ENCODE results near the gene TNKS2.

TNKS2 gene

DNA sequence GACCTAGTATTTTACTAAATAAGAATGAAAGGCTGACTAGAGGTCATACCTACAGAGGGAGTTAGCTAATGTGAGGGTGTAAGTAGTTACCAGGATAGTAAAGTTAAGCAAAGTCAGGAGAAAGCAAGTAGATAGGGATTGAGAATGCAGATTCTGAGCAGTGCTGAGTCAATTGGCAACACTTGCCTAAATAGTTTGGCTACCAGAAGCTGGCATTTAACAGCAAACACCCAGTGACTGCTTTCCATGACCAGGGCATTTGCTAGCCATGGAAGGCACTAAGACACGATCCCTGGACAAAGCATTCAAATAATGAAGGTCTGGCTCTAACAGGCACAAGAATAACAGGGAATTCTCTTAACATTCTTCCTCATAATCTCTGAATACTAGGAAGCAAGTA is 25.9 kb downstream of the TNKS2 start:
- Histone ChIP-seq H3K4me1 (no peaks in the 10 kb centered on the region), H3K4me3 (no peak overlapping the region), H3K4me2 (no peak overlapping the region), H3K27ac (no peak overlapping the region), H3K36me3 (peaks cover 97 to 100% (median 99%) of the 10 kb centered on the region in 11 experiments), H3K9ac (no peak overlapping the region), H3K9me3 (replicated peaks in 1 of 11) (no peaks in the 10 kb centered on the region), H3K27me3 (no peaks in the 10 kb centered on the region), H4K20me1 (peaks cover 0 to 48% (median 0%) of the 10 kb centered on the region in 11 experiments; a peak in 5 of 22 replicates)
- TF ChIP-seq Cebpa-rat (IDR thresholded peaks at IDR 0.05): no peak

DNA sequence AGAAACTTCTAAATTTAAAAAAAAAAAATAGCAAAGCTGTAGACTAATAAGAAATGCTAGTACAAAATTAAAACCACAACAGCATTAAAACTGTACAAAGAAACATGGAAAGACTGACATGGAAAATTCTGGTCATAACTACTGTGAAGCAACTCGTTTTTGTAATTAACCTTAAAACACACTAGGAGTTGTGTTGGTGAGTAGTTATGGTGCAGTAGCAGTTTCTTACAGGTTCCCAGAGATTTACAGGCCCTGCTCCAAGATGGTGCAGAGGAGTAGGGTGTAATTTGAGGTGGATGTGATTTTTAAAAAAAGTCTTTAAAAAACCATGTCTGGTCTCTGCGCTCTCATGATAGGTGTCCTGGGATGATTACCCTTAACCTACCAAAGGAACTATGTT is 31.0 kb downstream of the TNKS2 start:
- Histone ChIP-seq H3K36me3 (peaks cover 96 to 100% (median 99%) of the 10 kb centered on the region in 11 experiments), H3K9ac (no peak overlapping the region), H3K27me3 (no peaks in the 10 kb centered on the region), H3K4me2 (no peak overlapping the region), H3K9me3 (replicated peaks in 1 of 11) (no peaks in the 10 kb centered on the region), H3K27ac (no peak overlapping the region), H4K20me1 (peaks cover 0 to 53% (median 0%) of the 10 kb centered on the region in 11 experiments; a peak in 5 of 22 replicates), H3K4me1 (no peaks in the 10 kb centered on the region), H3K4me3 (no peak overlapping the region)
- TF ChIP-seq Cebpa-rat (IDR thresholded peaks at IDR 0.05): no peak

DNA sequence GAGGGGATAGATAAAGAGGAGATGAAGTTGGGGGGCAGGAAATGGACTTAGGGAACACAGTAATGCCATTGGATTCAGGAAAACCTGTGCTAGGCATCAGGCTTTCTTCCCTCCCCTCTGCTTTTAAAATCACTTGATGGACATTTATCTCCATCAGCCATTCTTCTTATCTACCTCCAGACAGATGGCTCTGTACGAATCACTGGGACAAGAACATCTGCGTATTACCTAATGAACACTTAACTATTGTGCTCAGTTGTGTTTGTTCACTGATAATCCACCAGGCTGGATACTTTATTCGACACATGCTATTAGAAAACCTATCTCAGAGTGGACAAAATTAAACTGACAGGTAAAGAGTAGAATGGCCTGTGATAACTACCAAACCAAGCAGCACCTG is 40.0 kb downstream of the TNKS2 start:
- no peak overlapping the region for H3K9ac ChIP-seq
- no peak for TF ChIP-seq Cebpa-rat (IDR thresholded peaks at IDR 0.05)
- no peaks in the 10 kb centered on the region for H3K9me3 ChIP-seq (replicated peaks in 1 of 11)
- no peak overlapping the region for H3K27ac ChIP-seq
- no peaks in the 10 kb centered on the region for H3K27me3 ChIP-seq
- H3K4me3 ChIP-seq: no peak overlapping the region
- H3K4me2 ChIP-seq: no peak overlapping the region
- peaks cover 87 to 99% (median 95%) of the 10 kb centered on the region in 11 experiments for H3K36me3 ChIP-seq
- no peaks in the 10 kb centered on the region for H3K4me1 ChIP-seq
- H4K20me1 ChIP-seq: peaks cover 0 to 24% (median 0%) of the 10 kb centered on the region in 11 experiments; a peak in 4 of 22 replicates

DNA sequence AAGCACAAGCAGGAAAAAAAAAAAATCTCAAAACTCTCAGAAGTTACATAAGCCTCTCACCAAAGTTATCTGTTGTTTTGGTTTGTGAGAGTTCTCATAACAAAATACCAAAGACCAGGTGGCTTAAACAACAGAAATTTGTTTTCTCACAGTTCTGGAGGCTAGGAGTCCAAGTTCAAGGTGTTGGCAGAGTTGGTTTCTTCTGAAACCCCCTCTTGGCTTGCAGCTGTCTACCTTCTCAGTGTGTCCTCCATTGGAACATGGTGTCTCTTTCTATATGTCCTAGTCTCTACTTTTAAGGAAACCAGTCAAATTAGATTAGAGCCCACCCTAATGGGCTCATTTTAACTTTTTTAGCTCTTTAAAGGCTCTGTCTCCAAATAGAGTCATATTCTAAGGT is 44.9 kb downstream of the TNKS2 start:
- no peak overlapping the region for H3K27ac ChIP-seq
- H3K36me3 ChIP-seq: peaks cover 86 to 99% (median 95%) of the 10 kb centered on the region in 11 experiments
- no peaks in the 10 kb centered on the region for H3K4me1 ChIP-seq
- no peaks in the 10 kb centered on the region for H3K9me3 ChIP-seq (replicated peaks in 1 of 11)
- no peak overlapping the region for H3K9ac ChIP-seq
- TF ChIP-seq Cebpa-rat (IDR thresholded peaks at IDR 0.05): no peak
- H3K4me2 ChIP-seq: no peak overlapping the region
- H4K20me1 ChIP-seq: peaks cover 0 to 43% (median 0%) of the 10 kb centered on the region in 11 experiments; a peak in 7 of 22 replicates
- H3K27me3 ChIP-seq: no peaks in the 10 kb centered on the region
- no peak overlapping the region for H3K4me3 ChIP-seq

DNA sequence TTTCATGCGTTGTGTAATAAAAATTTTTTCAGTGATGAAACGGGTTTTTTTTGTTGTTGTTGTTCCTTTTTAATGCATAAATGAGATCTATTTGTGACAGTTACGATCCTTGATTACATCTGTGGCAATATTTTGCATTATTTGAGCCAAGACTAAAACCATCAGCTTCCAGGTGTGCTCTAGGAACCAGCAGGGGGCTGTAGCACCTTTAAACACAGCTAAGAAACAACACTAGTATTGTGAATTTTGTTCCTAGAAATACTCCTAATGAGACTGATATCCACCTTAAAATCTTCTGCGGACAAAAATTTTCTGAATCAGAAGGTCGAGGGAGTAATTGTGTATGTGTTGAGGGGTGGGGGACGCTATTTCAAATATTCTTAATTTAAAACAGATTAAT is 58.4 kb downstream of the TNKS2 start:
- Histone ChIP-seq H3K36me3 (peaks cover 94 to 100% (median 99%) of the 10 kb centered on the region in 11 experiments), H3K4me3 (no peak overlapping the region), H3K27me3 (no peaks in the 10 kb centered on the region), H3K4me1 (no peaks in the 10 kb centered on the region), H3K9ac (no peak overlapping the region), H4K20me1 (peaks cover 0 to 39% (median 0%) of the 10 kb centered on the region in 11 experiments; a peak in 3 of 22 replicates), H3K9me3 (replicated peaks in 1 of 11) (no peaks in the 10 kb centered on the region), H3K27ac (no peak overlapping the region), H3K4me2 (no peak overlapping the region)
- TF ChIP-seq Cebpa-rat (IDR thresholded peaks at IDR 0.05): no peak

DNA sequence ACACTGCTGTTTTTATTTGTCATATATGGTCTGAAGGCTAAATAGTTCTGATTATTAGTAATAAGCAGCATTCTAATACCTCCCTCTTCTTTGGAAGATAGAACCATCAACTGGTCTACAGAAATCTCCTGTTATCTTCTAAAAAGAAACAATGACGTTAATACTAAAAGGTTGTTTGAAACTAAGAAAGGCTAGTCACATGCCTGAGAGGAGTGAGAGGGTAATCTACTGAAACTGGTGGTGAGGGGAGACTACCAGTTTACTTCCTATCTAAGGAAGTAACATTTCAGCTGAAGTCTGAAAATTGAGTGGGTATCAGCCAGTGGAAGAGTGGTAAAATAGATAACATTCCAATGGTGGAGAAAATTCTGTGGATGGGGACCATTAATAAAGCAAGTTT is 62.7 kb downstream of the TNKS2 start:
- H3K27me3 ChIP-seq: no peaks in the 10 kb centered on the region
- H3K36me3 ChIP-seq: peaks cover 88 to 100% (median 98%) of the 10 kb centered on the region in 11 experiments
- TF ChIP-seq Cebpa-rat (IDR thresholded peaks at IDR 0.05): no peak
- no peak overlapping the region for H3K4me2 ChIP-seq
- H4K20me1 ChIP-seq: peaks cover 0 to 46% (median 0%) of the 10 kb centered on the region in 11 experiments; a peak in 3 of 22 replicates
- no peaks in the 10 kb centered on the region for H3K9me3 ChIP-seq (replicated peaks in 1 of 11)
- no peak overlapping the region for H3K4me3 ChIP-seq
- H3K4me1 ChIP-seq: no peaks in the 10 kb centered on the region
- H3K27ac ChIP-seq: no peak overlapping the region
- no peak overlapping the region for H3K9ac ChIP-seq

DNA sequence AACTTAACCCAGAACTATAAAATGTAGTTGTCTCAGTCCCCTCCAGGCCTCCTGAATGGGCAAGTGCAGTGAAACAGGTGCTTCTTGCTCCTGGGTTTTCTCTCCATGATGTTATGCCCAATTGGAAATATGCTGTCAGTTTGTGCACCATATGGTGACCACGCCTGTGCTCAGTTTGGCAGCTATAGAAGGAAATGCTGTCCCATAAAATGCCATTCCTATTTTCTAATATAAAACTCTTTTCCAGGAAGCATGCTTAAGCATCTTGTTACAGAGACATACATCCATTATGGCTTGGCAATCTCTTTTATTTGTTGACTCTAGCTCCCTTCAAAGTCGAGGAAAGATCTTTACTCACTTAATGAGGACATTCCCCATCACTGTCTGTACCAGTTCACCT is 65.9 kb downstream of the TNKS2 start:
- Histone ChIP-seq H3K4me3 (no peak overlapping the region), H3K4me2 (no peak overlapping the region), H3K9ac (no peak overlapping the region), H3K9me3 (replicated peaks in 1 of 11) (no peaks in the 10 kb centered on the region), H3K27me3 (no peaks in the 10 kb centered on the region), H3K4me1 (no peaks in the 10 kb centered on the region), H3K27ac (no peak overlapping the region), H4K20me1 (peaks cover 0 to 32% (median 0%) of the 10 kb centered on the region in 11 experiments; a peak in 2 of 22 replicates), H3K36me3 (peaks cover 58 to 80% (median 72%) of the 10 kb centered on the region in 11 experiments)
- TF ChIP-seq Cebpa-rat (IDR thresholded peaks at IDR 0.05): no peak

DNA sequence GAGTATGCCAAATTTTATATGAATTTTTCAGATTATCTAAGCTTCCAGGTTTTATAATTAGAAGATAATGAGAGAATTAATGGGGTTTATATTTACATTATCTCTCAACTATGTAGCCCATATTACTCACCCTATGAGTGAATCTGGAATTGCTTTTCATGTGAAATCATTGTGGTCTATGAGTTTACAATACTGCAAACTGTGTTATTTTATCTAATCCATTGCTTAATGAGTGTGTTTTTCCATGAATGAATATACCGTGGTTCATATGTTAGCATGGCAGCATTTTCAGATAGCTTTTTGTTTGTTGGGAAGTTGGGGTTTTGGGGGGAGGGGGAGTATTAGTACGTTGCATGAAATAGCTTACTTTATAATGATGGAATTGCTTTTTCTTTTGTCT is 66.5 kb downstream of the TNKS2 start:
- no peak overlapping the region for H3K27ac ChIP-seq
- H3K36me3 ChIP-seq: peaks cover 52 to 74% (median 65%) of the 10 kb centered on the region in 11 experiments
- TF ChIP-seq Cebpa-rat (IDR thresholded peaks at IDR 0.05): no peak

DNA sequence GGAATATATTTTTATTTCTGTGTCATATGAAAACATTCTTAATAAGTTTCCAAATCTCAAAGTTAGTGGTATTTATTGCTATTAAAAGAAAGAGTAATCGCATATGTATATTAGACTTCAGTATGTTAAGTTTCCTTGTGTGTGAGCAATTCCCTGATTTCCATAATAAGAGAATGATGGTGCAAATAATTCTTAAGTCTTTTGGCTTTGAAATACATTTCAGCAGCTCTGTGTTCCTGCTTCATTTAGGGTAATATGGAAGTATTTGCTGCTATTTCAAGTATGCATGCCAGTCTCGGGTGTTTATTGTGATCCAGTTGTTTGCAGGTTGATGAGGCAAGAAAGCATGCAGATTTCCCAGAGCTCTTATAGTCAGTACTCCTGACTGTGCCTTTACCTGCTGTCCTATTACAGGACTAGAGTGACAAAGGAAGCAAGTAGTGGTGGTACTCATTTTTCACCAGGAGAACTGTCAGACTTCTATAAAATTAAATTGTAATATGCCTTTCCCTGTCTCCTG is 67.4 kb downstream of the TNKS2 start:
- H3K9me3 ChIP-seq (replicated peaks in 1 of 11): no peaks in the 10 kb centered on the region
- H3K4me3 ChIP-seq: no peak overlapping the region
- H3K9ac ChIP-seq: no peak overlapping the region
- no peak for TF ChIP-seq Cebpa-rat (IDR thresholded peaks at IDR 0.05)
- no peaks in the 10 kb centered on the region for H3K27me3 ChIP-seq
- peaks cover 43 to 65% (median 56%) of the 10 kb centered on the region in 11 experiments for H3K36me3 ChIP-seq
- peaks cover 0 to 19% (median 0%) of the 10 kb centered on the region in 11 experiments; a peak in 2 of 22 replicates for H4K20me1 ChIP-seq
- no peak overlapping the region for H3K4me2 ChIP-seq
- H3K27ac ChIP-seq: no peak overlapping the region
- no peaks in the 10 kb centered on the region for H3K4me1 ChIP-seq

More for the DNA sequence above, 66.5 kb downstream of the TNKS2 start:
- Histone ChIP-seq H3K4me3 (no peak overlapping the region), H3K9me3 (replicated peaks in 1 of 11) (no peaks in the 10 kb centered on the region), H3K4me2 (no peak overlapping the region), H4K20me1 (peaks cover 0 to 27% (median 0%) of the 10 kb centered on the region in 11 experiments; a peak in 2 of 22 replicates), H3K9ac (no peak overlapping the region), H3K4me1 (no peaks in the 10 kb centered on the region), H3K27me3 (no peaks in the 10 kb centered on the region)

DNA sequence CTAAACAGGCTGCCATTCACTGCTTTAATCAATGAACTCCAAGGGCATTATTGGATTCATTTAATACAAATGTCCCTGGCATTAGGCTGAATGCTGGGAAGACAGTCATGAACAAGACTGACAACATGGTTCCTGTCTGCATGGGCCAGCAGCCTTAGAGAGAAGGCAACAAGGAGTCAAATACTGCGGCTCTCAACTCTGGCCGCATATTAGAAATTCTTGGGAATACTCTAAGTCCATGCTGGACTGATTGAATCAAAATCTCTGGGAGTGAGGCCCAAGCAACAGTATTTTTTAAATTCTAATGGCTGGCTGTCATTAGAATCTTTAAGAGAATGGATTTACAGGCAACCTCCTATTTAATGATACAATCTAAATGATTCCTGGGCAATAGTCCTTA is 76.9 kb downstream of the TNKS2 start:
- Histone ChIP-seq H3K9me3 (replicated peaks in 1 of 11) (no peaks in the 10 kb centered on the region), H3K4me1 (no peaks in the 10 kb centered on the region; a peak in 1 of 20 replicates), H3K27me3 (no peaks in the 10 kb centered on the region), H3K4me2 (no peak overlapping the region), H3K9ac (no peak overlapping the region), H4K20me1 (no peaks in the 10 kb centered on the region), H3K4me3 (no peak overlapping the region), H3K27ac (no peak overlapping the region), H3K36me3 (no peaks in the 10 kb centered on the region)
- no peak for TF ChIP-seq Cebpa-rat (IDR thresholded peaks at IDR 0.05)
